Erythroblast (primary cell): Measurements from ENCODE around the gene SLC39A11.

Experiments
- GATA1 ChIP-seq: IDR thresholded peaks from 2 replicates; pipeline ENCODE4 v1.6.1; 2011; ENCODE audit warnings: low read depth, mild to moderate bottlenecking, control low read depth, low read length, moderate library complexity
- POLR2A ChIP-seq: IDR thresholded peaks from 2 replicates; pipeline ENCODE4 v1.6.1; 2011; ENCODE audit warnings: mild to moderate bottlenecking, low read length

GRCh38 chr17:73096211-73096610 is 3.7 kb upstream of the SLC39A11 start:
- no peak for TF ChIP-seq POLR2A
- no peak for TF ChIP-seq GATA1
